CD4-positive, alpha-beta T cell treated with Interleukin-17A for 1 hour (primary cell): ENCODE measurements around the gene FARS2.

Experiments
- DNase-seq: peaks from one replicate; pipeline ENCODE4 v3.0.0-alpha.2; 2020

Gene FARS2

DNA sequence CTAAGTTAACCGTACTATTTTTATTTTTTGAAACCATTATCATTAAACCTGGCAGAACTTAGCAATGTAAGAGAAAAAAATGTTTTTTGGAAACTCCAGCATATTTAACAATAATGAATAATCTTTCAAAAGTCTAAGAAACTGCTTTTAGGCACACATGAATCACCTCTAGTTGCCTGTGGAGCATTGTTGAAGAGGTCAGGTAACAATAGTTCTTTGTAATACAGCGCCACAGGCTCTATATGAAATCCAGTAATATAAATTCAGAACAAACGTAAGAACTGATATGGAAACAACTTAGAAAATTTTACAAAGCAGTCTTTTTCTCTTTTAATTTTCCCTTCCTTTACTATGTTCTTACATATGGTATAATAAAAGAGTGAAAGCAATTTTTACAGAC, 10.9 kb upstream of the FARS2 start:
- no peak for DNase-seq

DNA sequence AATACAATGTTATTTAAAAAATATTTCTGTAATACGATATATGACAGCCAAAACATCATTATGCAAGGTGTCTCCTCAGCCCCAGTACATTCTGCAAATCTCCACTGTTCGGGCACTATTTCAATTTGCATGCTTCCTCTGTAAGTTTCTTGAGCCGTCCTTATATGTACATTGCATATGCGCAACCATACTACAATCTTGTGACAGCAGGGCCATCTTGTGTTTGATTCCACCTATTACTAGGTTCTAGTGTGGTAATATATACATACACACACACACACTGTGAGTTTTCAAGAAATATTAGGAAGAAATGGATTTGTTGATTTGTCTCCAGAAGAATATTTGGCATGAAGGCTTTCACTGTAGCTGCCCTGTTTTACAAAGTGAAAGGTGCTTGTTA, 10.4 kb upstream of the FARS2 start:
- no peak for DNase-seq

DNA sequence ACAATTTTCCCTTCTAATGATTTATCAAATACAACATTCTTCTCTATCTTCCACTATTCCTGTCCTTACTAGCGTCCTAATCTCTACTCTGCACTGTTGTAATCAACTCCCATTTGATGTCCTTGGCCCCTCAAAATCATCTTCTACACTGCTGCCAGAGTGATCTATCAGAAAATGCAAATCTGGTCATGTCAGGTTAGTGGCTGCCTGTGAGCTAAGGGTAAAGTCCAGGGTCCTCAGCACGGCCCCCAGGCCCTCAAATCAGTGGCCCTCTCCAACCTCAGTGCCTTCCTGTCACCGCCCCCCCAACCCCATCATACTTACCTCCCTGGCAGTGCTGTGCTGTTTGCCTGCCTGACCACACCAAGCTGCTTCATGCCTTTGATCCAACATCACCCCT, 4.4 kb upstream of the FARS2 start:
- DNase-seq = no peak

DNA sequence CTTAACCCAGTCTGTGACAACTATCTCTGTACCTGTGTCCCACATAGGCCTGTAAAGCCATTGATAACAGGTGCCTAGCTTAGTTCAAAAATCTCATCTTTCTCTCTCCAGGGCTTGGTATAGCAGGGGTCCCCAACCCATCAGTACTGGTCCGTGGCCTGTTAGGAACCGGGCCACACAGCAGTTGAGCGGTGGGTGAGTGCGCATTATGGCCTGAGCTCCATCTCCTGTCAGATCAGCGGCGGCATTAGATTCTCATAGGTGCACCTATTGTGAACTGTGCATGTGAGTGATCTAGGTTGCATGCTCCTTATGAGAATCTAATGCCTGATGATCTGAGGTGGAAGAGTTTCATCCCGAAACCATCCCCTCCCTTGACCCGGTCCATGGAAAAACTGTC, 3.9 kb upstream of the FARS2 start:
- DNase-seq = no peak

DNA sequence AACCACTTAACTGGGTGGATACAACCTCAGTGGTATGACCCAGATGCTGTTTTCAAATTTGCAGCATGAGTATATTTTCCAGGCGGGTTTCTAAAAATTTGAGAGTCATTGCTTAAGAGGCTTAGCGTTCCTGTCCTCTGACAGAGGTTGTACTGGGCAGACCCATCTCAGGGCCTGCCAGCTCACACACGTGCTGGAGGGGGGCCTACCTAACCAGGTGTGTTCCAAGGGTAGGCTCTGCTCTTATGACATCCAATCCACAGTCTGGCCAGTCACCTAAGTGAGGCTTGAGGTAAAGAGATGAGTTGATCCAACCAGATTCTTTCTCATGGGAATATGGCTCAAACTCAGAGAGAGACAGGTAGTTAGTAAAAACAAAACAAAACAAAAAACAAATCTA, 1.9 kb upstream of the FARS2 start:
- DNase-seq = no peak

DNA sequence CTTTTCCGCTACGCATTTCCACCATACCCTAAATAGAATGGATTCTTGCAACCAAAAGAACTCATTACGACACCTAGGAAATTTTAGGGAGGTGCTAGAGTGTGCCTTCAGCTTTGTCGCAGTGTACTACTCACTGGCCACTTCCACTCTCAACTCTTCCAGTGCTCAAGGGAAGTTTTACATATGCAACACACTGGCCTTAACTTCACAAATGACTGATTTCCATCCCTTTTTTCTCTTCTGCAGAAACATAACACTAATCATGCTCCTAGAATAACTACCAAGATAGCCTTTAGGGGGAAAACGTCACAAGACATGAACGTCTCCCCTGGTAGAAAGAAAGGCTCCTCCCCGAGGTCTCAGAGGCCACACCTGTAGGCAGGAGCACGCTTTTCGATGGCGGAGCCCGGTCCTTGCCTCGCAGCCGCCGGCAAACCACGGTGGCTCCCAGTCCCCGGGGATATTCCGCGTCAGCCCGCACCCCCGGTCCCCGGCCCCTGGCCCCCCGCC, 1.1 kb upstream of the FARS2 start:
- DNase-seq = peak; percentile 78

DNA sequence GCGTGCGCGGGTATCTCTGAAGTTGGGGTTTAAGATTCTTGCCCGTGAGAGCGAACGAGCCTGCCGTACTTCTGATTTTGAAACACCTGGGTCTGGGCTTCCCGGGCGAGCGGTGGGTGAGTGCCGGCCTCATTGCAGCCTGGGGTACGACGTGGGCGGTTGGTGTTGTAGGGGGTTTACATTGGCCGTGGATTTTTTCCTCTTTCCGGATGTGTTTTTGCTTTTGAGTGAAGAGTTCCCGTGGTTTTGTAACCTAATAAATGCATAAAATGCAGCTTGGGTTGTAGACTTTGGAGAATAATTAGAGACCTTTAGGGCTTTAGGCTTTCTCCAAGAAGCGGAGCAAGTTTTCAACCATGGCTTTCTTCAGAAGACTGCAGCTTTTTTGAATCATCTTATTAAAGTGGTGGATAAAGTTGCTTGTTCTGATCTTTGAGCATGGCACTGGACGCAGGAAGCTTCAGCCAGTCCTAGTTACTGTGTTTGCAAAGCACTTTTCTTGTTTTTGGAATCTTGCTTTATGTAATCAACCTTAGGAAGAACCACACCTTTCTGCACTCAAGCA, 314 bp downstream of the FARS2 start:
- no peak for DNase-seq

DNA sequence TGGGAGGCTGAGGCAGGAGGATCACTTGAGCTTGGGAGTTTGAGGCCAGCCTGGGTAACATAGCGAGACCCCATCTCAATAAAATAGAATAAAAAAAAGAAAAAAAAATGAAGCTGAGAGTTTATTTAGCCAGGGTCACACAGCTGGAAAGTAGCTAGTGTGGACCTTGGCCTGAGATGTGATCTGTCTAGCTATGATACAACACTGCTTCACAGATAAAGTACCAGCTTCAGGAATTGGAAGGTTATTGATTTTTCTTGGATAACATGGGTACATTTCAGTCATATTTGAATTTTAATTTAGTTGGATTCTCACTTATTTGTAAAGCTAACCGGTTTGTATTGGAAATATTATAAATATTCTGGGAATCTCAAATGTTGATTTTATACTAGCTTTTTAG, 5.1 kb downstream of the FARS2 start:
- no peak for DNase-seq

DNA sequence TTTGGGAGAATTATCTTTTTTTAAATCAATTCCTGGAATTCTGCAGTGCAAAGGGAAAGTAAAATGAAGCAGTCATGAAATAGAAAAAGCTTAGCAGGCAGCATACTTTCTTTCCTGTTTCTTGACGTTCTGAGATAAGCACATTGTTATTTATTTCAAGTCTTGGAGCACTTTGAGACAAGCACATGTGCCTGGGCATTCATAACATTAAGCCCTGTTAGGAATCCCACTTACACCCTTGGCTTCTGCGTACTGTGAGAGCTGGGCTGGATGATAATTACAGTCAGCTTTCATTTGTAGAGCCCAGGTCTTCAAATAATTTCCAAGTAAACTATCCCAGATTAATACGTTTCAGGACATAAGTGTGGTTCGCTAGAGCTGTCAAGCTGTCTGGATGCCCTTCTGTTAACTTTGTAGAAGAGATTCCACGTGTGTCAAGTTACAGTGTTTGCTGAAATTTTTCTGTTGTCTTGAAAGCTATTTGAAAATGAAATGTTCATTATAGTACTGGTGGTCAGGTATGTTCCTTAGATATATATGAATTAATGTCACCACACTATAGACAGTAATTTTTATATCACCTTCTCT, 8.9 kb downstream of the FARS2 start:
- DNase-seq = no peak

DNA sequence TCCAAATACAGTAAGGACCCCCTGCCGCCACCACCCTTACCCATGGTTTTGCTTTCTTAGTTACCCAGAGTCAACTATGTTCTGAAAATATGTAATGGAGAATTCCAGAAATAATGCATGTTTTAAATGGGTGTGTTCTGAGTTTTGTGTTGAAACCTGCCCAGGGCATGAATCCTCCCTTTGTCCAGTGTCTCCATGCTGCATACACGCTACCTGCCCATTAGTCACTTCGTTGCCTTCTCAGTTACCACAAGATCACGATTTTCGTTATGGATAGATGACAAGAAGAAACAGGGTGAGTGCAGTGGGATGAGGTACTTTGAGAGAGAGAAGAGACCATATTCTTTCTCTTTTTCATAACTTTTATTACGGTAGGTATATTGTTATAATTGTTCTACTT, 10.6 kb downstream of the FARS2 start:
- DNase-seq = no peak

DNA sequence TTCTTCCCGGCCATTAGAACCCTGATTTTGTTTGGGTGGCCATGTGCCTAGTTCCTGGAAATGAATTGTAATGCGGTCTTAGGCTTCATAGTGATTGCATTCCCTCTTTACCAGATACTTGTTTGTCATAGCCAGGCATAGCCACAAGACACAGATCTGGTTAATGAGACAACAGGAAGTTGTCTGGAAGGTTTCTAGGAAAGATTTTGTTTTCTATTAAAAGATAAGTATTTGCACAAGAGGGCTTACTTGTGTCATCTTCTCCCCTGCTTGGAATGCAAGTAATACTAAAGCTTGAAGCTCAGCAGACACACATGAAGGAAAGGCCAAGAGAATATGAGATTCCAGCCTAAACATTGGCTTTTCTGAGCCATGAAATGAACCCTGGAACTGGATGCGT, 12.9 kb downstream of the FARS2 start:
- DNase-seq = no peak

DNA sequence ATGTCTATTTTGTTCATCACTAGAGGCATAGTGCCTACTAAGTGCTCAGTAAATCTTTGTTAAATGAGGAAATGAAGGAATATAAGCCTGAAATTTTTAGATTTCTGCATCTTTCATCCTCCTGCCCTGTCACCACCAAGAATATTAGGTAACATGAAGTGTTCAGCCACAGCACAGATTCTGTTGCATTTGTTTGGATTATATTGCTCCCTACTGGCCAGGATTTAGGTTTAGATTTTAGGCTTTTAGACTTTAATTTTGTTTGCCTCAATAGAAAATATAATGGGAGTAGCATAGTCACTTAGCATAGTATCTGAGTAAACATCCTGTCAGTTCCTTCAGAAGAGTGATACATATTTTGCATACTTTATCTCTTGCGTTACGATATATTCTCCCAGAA, 14.2 kb downstream of the FARS2 start:
- DNase-seq = no peak

DNA sequence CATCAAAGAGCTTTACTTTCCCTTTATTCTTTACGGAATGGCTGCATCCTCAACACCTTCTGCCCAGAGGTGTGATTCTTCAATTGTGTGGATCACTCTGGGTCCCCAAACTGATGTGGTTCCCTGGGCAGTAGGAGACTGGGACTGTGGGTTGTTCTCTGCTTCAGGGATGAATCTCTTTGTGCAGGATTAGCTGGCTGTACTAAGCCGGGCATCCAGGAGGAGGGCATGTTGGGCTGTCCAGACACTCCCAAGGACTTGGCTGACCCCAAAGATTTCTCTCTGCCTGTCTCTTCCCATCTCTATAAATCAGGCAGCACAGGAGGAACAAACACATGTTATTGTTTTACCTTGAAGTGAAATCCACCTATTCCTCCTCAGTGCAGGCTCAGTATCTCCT, 15.3 kb downstream of the FARS2 start:
- DNase-seq = no peak

DNA sequence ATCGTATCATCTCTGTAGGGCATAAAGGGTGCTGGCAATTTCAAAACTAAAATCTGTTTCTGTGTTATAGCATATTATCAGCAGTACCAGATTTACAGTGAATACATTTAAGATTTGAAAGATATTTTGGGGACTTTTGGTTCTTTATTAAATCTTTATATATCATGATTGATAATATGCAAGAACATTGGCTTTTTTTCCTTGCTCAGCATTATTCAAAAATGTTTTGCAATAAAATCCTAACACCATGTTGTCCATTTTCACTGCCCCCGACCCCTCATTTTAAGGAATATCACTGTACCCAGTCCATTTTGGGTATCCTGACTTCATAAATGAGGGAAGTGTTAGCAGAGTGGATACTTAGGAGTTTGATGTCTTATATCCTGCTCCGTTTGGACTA, 16.3 kb downstream of the FARS2 start:
- no peak for DNase-seq

DNA sequence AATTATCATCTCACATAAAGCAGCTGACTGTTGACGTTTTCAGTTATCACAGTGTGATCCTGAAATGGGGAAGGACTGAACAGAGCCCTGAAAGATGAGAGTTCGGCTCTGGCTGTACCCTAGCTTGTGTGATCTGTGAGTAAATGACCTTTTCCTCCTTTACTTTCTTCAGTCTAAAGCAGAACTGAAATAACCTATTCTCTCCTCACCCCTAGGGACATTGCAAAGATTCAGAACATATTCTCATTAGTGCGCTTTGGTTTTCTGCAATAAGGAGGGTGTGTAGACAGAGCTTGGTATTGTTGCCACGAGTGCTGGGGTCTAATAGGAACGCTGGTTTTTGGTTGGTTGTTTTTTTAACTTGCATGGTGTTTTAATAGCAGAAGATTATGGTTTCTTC, 16.7 kb downstream of the FARS2 start:
- DNase-seq = no peak

DNA sequence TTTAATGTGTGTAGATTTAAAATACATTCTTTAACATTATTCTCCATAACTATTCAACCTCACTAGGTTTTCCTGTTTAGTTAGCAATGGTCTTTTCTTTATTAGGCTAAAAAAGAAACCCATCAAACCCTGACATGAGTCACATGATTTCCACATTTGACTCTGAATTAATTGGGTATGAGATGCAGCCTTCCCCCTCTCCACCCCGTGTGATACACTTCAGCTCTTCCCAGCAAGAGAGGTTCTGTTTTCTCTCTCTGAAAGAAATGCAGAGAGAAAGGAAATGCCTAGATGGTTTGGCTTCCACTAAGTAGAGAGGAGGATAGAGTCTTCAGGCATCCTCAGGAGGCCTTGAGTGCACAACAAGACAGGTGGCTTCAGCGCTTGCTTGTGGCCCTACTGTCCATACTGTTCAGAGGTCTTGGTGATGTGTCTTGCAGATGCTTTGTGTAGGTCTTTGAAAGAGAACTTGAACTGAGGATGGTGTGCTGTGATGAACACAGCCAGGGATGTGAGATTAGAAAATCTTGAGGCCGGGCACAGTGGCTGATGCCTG, 17.3 kb downstream of the FARS2 start:
- no peak for DNase-seq

DNA sequence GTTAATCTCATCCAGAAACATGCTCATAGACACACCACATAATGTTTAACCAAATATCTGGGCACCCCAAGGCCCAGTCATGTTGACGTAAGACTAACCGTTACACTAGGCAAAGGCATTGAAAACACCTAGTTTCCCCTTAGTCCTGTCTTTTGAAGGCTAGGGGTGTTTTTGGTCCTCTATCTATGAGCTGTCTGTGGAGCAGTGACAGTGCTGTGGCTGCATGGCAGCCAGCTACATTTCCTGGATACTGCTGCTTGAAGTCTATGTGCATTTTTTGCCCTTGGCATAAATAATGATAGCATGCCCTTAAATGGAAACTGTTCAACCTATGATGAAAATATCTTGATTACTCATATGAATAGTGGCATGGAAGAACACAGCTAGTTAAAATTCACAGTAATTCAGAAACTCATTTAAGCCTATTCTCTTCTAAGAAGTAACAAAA, 18.6 kb downstream of the FARS2 start:
- peak; percentile 27 for DNase-seq

DNA sequence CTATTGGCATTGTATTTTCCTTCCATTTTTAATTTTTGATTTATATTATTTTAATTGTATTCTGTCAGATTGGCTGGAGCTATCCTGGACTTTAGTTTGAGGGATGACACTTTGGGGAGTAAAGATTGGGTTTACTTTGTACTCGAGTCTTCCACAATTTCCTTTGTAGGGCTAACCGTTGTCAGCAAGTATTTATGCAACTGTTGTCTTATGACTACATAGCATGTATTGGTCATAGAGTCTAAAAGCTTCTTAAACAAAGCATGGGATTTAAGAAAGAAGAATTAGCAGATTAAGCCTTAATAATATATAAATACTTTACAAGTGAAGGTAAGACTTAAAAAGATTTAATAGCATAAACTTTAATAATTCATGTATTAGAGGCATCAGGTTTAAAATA, 19.6 kb downstream of the FARS2 start:
- DNase-seq = no peak

DNA sequence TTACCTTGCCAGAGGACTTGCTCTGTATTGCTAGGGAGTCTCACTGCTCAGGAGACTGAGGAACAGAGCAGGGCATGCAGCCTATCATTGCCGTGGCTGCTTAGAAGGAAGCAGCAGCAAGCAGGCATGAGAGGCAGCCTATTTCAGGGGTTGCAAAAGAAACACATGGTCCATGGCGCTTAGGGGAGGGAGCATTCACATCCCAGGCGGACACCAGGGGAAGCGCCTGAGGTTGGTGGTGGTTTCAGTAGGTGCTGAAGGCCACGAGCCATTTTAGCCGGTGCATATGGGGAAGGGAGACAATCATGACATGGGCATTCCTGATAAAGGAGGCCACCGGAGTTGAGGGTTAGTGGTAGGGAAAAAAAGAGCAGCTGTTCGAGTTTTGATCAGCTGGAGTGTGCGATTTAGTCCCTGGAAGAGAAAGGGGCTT, 20.9 kb downstream of the FARS2 start:
- DNase-seq = no peak

DNA sequence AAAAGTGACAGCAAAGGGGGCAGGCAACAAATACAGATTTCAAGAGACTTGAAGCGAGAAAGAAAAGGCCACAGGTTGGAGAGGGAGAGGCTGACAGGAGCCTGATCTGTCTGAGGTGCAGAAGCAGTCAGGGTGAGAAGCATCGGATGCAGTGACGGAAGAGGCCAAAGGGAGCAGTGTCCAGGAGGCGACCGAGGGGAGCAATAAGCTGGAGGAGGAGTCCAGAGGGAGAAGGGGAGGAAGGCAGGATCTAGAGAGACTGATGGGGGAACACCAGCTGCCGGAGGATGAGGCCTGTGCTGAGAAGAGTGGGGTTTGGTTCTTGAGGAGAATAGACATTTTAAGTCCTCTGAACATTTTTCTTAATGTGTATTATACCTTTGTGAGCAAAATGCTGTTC, 23.8 kb downstream of the FARS2 start:
- no peak for DNase-seq

DNA sequence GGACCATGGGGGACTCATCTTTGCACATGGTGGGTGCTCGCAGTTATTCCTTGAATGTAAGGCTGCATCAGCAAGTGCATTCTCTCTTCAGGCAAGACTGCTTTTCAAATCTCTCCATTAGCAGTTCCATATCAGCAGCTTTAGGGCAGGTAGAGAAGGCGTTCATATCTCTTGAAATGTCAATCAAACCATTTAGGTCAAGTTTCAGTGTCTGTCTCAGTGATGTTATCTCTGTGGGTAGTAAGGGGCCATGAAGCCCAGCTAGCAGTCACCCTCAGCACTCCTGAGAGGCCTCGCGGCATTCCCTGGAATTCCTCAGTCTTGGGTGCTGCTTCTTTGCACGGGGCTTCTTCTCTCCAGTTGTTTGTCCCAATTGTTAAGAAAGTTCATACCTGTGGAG, 24.2 kb downstream of the FARS2 start:
- DNase-seq = no peak

DNA sequence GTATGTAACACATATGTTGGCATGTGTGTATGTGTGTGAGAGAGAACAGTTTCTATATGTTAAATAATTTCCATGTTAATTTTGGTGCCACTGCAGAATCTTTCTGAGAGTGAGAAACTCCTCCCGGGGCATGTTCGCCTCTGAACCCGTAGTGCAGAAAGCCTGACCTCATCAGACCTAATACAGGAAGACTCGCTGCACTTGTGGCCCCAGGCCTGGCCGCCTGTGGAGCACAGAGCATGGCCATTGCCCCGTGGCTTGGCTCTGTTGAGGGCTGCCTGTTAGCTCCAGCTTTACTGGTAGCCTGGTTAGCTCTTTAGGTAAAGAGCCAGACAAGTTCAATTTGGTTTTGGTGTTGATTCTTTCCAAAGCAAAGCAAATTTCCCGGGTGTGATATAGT, 25.5 kb downstream of the FARS2 start:
- no peak for DNase-seq

DNA sequence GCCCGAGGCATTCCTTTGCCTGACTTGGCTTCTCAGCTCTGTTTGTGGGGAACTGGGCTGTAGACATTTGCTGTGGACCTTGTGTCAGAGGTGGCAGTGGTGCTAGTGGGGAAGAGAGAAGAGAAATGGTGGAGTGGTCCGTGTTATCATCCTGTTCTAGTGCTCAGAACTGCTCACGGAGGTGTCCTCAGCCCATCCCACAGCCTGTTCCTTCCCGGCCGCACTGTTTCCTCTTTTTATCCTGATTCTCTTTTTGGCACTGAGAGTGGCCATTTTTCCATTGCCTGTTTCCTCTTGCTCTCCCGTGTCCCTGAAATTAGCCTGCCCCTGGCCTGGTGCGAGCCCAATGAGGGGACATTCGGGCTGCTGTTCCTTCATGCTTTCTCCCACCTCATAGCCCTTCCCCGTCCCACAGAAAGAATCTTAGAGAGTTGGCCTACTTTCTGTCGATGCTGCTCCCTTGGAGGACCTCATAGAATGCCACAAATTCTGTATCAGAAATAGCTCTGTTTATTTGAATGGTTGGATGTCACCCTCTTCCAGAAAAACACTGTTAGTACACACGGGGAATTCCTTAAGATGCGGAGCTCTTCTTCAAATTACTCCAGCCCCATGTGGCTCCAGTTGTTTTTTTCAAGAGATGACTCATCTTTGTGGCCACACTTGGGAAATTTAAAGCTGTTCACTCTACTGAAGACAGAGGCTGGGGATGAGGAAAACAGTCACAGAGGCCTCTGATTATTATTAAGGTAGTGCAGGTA, 26.1 kb downstream of the FARS2 start:
- no peak for DNase-seq

DNA sequence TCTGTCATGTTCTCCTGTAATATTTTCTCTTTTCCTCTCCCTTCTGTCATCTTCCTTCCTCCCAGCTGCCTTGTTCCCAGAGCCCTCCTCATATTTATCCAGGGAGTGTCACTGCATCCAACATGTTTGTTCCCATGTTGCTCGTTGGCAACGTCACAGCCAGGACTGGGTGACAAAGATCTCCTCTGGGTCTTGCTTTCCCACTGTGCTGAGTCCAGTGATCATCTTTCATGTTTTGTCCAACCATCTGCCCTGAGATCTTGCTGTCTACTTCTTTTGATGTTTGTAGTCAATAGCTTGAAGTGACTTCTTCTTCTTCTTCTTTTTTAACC, 26.6 kb downstream of the FARS2 start:
- DNase-seq = no peak
